Endothelial cell of umbilical vein (primary cell): ENCODE results near the gene ERGIC1. TPM values are rescaled to one million over a fixed set of nuclear protein-coding genes. Genes with fewer than 3 reads are reported as not detected.

Source experiments
- BruUV-seq: library from RNA; stranded (reverse); fragments of 400-500 nt; replicated peaks from 2 replicates; lab custom pipeline; 2021; lab: Mats Ljungman, UMichigan
- CTCF ChIA-PET: fragments of 300-600, 350-600 bp; sonication (Branson Sonifier 250); formaldehyde crosslinking; loops from one replicate; lab custom pipeline; 2021; ENCODE audit warnings: antibody characterized with exemption, inconsistent platforms; lab: Charles Lee
- POLR2A ChIA-PET: fragments of 300-600, 350-600 bp; sonication (Branson Sonifier 250); formaldehyde crosslinking; loops from one replicate; lab custom pipeline; 2021; ENCODE audit warnings: antibody characterized with exemption, inconsistent platforms; lab: Charles Lee
- DNase-seq: peaks from one replicate; pipeline ENCODE4 v3.0.0-alpha.2; 2011; ENCODE audit warnings: low read depth, low spot score
- FAIRE-seq: peaks from 2 replicates; lab custom pipeline; 2011; peaks lifted over from hg19 to GRCh38; lab: Jason Lieb, UNC
- H2AFZ ChIP-seq: 2 replicates; pipeline ENCODE4 v1.6.0; 2012; ENCODE audit warnings: low read depth, low read length, control low read depth, inconsistent platforms
- H3K27ac ChIP-seq: 2 replicates; pipeline ENCODE4 v1.5.1; 2011; ENCODE audit warnings: low read depth, mild to moderate bottlenecking, control low read depth, low read length, moderate library complexity; ENCODE audit not compliant: insufficient read depth
- H3K27me3 ChIP-seq, 2 experiments: 2 replicates each; pipeline versions ENCODE4 v1.6.0 to v1.6.1; 2011; ENCODE audit warnings: low read length in 2 of 2, mixed read lengths in 1 of 2; ENCODE audit not compliant: control insufficient read depth in 2 of 2, insufficient read depth in 2 of 2
- H3K36me3 ChIP-seq, 2 experiments: 2 replicates in 1 of 2; 3 replicates in 1 of 2; pipeline ENCODE4 v1.5.1; 2011; ENCODE audit warnings: low read length in 2 of 2, mild to moderate bottlenecking in 1 of 2, moderate library complexity in 1 of 2; ENCODE audit not compliant: control insufficient read depth in 2 of 2, insufficient read depth in 2 of 2; ENCODE audit errors: extremely low read depth in 1 of 2
- H3K4me1 ChIP-seq: 3 replicates; pipeline ENCODE4 v1.5.1; 2011; ENCODE audit warnings: mild to moderate bottlenecking, low read length; ENCODE audit not compliant: control insufficient read depth, insufficient read depth; ENCODE audit errors: extremely low read depth
- H3K4me2 ChIP-seq: 2 replicates; pipeline ENCODE4 v1.6.1; 2011; ENCODE audit warnings: low read length, control low read depth, mixed read lengths; ENCODE audit not compliant: insufficient read depth
- H3K4me3 ChIP-seq, 3 experiments: fragments of 200-600 bp in 1 of 3; sonication (generic), shearing (Covaris generic) in 1 of 3; replicated peaks in 1 of 3; 2 replicates each; pipeline ENCODE4 v1.5.1; 2011 to 2016; ENCODE audit warnings: control low read depth in 3 of 3, low read length in 3 of 3, mild to moderate bottlenecking in 2 of 3, inconsistent platforms in 1 of 3, low read depth in 1 of 3, moderate library complexity in 1 of 3; ENCODE audit not compliant: insufficient read depth in 1 of 3
- H3K79me2 ChIP-seq: 2 replicates; pipeline ENCODE4 v1.6.0; 2012; ENCODE audit warnings: low read length, inconsistent platforms; ENCODE audit not compliant: control insufficient read depth, insufficient read depth
- H3K9ac ChIP-seq: replicated peaks from 2 replicates; pipeline ENCODE3; 2011; ENCODE audit warnings: low read length, control low read depth; ENCODE audit not compliant: insufficient read depth; ENCODE audit errors: extremely low read depth
- H3K9me1 ChIP-seq: replicated peaks from 3 replicates; pipeline ENCODE4 v1.6.0; 2011; ENCODE audit warnings: mild to moderate bottlenecking, low read length; ENCODE audit not compliant: control insufficient read depth, insufficient read depth; ENCODE audit errors: extremely low read depth
- H3K9me3 ChIP-seq: replicated peaks from 2 replicates; pipeline ENCODE4 v1.5.1; 2012; ENCODE audit warnings: low read length, inconsistent platforms; ENCODE audit not compliant: control insufficient read depth, insufficient read depth
- H4K20me1 ChIP-seq: replicated peaks from 2 replicates; pipeline ENCODE3; 2011; ENCODE audit warnings: mild to moderate bottlenecking, low read length; ENCODE audit not compliant: control insufficient read depth, insufficient read depth; ENCODE audit errors: extremely low read depth
- EZH2 ChIP-seq: IDR thresholded peaks from 2 replicates; pipeline ENCODE4 v1.6.1; 2012; ENCODE audit warnings: borderline replicate concordance, low read depth, mild to moderate bottlenecking, moderate library complexity, low read length, inconsistent platforms; ENCODE audit not compliant: severe bottlenecking
- FOS ChIP-seq: IDR thresholded peaks from 2 replicates; pipeline ENCODE4 v1.6.1; 2011; ENCODE audit warnings: mild to moderate bottlenecking, low read length, moderate library complexity, borderline replicate concordance; ENCODE audit not compliant: insufficient read depth
- GATA2 ChIP-seq: IDR thresholded peaks from 2 replicates; pipeline ENCODE4 v1.7.0; 2011; ENCODE audit warnings: low read depth, mild to moderate bottlenecking, moderate library complexity, mixed read lengths, low read length; ENCODE audit not compliant: insufficient read length, insufficient read depth
- JUN ChIP-seq: IDR thresholded peaks from 2 replicates; pipeline ENCODE4 v1.6.1; 2011; ENCODE audit warnings: borderline replicate concordance, low read depth; ENCODE audit not compliant: insufficient read length, insufficient read depth
- MYC ChIP-seq: IDR thresholded peaks from one replicate; pipeline ENCODE4 v1.6.1; 2011; ENCODE audit warnings: mild to moderate bottlenecking, low read depth, low read length
- POLR2A ChIP-seq: IDR thresholded peaks from 2 replicates; pipeline ENCODE4 v1.6.1; 2012; ENCODE audit warnings: low read depth, mild to moderate bottlenecking, control low read depth, low read length
- POLR2AphosphoS5 ChIP-seq: IDR thresholded peaks from 2 replicates; pipeline ENCODE4 v1.6.1; 2012; ENCODE audit warnings: low read depth, mild to moderate bottlenecking, control low read depth, low read length, moderate library complexity; ENCODE audit not compliant: insufficient read depth
- dilution Hi-C: fragments of 300-500 bp; cut with MboI; formaldehyde crosslinking; loops from one replicate; pipeline ENCODE4 v1.15.0; 2019; ENCODE audit warnings: low sequenced_read_pairs; ENCODE audit not compliant: extremely low pct_ligation_motif_present
- intact Hi-C: fragments of 100-400 bp; cut with micrococcal nuclease; formaldehyde crosslinking; loops from one replicate; pipeline ENCODE4 v1.10.0; 2022
- polyA plus RNA-seq, 4 experiments: library from polyadenylated mRNA; depleted of rRNA in 3 of 4; stranded (reverse) in 3 of 4; unstranded in 1 of 4; fragments of >200 nt; gene quantifications; 2 replicates each; pipeline versions ENCODE4 v1.2.1 to v1.2.3, GENCODE V29; 2011 to 2012; ENCODE audit warnings: missing spikeins in 1 of 4
- total RNA-seq: library from RNA; stranded (reverse); gene quantifications from 2 replicates; pipeline ENCODE4 v1.2.3, GENCODE V29; 2021
- TF ChIP-seq, protein P1 (sequence below): IDR thresholded peaks from 2 replicates; pipeline ENCODE4 v1.6.1; 2011; ENCODE audit not compliant: insufficient read depth, insufficient read length
- TF ChIP-seq, protein P2 (sequence below), 2 donors: IDR thresholded peaks; 1 replicate in 1 of 2; 2 replicates in 1 of 2; pipeline ENCODE4 v1.5.1; 2011; ENCODE audit warnings: low read length in 2 of 2, mild to moderate bottlenecking in 2 of 2, moderate library complexity in 2 of 2, control low read depth in 1 of 2, inconsistent platforms in 1 of 2, low read depth in 1 of 2; ENCODE audit not compliant: insufficient read depth in 1 of 2; ENCODE audit errors: extremely low read depth in 1 of 2

Gene ERGIC1
- total and polyA plus RNA-seq, 2 donors (not counting 3 experiments of a cell fraction or from before 2014, with no cell fraction given) = 105 to 109 TPM

DNA sequence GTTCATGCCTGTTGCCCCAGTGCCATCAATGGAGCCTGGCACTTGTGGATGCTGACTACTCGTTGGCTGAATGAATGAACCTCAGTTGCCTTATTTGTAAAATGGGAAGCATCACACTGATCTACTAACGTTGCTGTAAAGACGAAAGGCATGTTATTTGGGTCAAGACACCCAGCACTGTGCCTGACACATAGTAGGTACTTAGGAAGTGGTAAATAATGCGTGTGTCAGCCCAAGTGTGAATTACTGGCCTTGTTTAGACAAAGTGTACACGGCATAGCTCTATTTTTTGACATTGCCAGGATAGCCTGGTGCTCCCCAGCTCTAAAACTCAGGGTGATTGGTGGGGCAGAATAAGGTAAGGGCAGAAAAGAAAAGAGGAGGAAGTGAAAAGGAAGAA lies 27.4 kb downstream of the ERGIC1 start:
- peak overlapping the region; percentile 90 for H3K27ac ChIP-seq
- no peak overlapping the region for H3K9ac ChIP-seq
- H3K9me3 ChIP-seq = no peaks in the 10 kb centered on the region
- intact Hi-C loops (no loop called here), dilution Hi-C loops (no loop called here)
- FAIRE-seq (no peak), DNase-seq (no peak)
- H4K20me1 ChIP-seq = no peaks in the 10 kb centered on the region
- CTCF ChIA-PET = interaction anchor here (0.6 to 4.6 kb wide), 10 partner anchors 8 to 147 kb away, joined by 3 to 37 read pairs (median 6); partner anchors contain the start of gene DUSP1
- H3K4me3 ChIP-seq = no peak overlapping the region
- no peak overlapping the region for H2AFZ ChIP-seq
- peaks cover 26% of the 10 kb centered on the region for H3K79me2 ChIP-seq
- no peaks in the 10 kb centered on the region for H3K36me3 ChIP-seq
- BruUV-seq = no TSS peak
- no peaks in the 10 kb centered on the region for H3K27me3 ChIP-seq
- H3K4me1 ChIP-seq = peaks cover 47% of the 10 kb centered on the region
- no peak overlapping the region for H3K4me2 ChIP-seq
- no peaks in the 10 kb centered on the region for H3K9me1 ChIP-seq
- POLR2A ChIA-PET = interaction anchor here (4.0 kb wide), 1 partner anchor 92 kb away, joined by 60 read pairs; the partner anchor contains the start of gene DUSP1
- TF ChIP-seq MYC = no peak
- no peak for TF ChIP-seq POLR2A
- TF ChIP-seq FOS = no peak
- TF ChIP-seq, protein P1, sequence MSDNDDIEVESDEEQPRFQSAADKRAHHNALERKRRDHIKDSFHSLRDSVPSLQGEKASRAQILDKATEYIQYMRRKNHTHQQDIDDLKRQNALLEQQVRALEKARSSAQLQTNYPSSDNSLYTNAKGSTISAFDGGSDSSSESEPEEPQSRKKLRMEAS = no peak
- no peak for TF ChIP-seq JUN
- no peak for TF ChIP-seq POLR2AphosphoS5
- TF ChIP-seq, protein P2, sequence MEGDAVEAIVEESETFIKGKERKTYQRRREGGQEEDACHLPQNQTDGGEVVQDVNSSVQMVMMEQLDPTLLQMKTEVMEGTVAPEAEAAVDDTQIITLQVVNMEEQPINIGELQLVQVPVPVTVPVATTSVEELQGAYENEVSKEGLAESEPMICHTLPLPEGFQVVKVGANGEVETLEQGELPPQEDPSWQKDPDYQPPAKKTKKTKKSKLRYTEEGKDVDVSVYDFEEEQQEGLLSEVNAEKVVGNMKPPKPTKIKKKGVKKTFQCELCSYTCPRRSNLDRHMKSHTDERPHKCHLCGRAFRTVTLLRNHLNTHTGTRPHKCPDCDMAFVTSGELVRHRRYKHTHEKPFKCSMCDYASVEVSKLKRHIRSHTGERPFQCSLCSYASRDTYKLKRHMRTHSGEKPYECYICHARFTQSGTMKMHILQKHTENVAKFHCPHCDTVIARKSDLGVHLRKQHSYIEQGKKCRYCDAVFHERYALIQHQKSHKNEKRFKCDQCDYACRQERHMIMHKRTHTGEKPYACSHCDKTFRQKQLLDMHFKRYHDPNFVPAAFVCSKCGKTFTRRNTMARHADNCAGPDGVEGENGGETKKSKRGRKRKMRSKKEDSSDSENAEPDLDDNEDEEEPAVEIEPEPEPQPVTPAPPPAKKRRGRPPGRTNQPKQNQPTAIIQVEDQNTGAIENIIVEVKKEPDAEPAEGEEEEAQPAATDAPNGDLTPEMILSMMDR (IDR thresholded peaks at IDR 0.05; ENCODE audit: extremely low read depth in 1 of 2, insufficient read depth in 1 of 2, low read depth in 1 of 2, low read length in 2 of 2) = no peak
- no peak for TF ChIP-seq EZH2
- no peak for TF ChIP-seq GATA2
